ENCODE data around the gene ACTRT2. TPM values are rescaled to one million over a fixed set of nuclear protein-coding genes. Genes with fewer than 3 reads are reported as not detected.

The ACTRT2 gene
- total and polyA plus RNA-seq, 10 of the 15 experiments (the other 5 are each of a cell fraction or from before 2014, with no cell fraction given) = not detected

- WGBS (ENCODE audit: insufficient coverage, insufficient replicate concordance, low lambda C conversion rate, missing lambda C conversion rate) = 52% methylated on average over 20 of the region's 20 CpGs
- no peak for FAIRE-seq
- TF ChIP-seq SRF (IDR thresholded peaks at IDR 0.05; ENCODE audit: low read depth in 2 of 2, low read length in 2 of 2) = no peak
- no peak for TF ChIP-seq ZNF207 (IDR thresholded peaks at IDR 0.05; ENCODE audit: borderline replicate concordance)
- TF ChIP-seq REST (IDR thresholded peaks at IDR 0.05; ENCODE audit: low read depth, low read length) = no peak
- no peak for TF ChIP-seq SMC3 (IDR thresholded peaks at IDR 0.05; ENCODE audit: borderline replicate concordance, low read length)
- TF ChIP-seq FOXM1 (IDR thresholded peaks at IDR 0.05; ENCODE audit: low read depth, low read length) = no peak
- no peak for TF ChIP-seq HDAC2 (IDR thresholded peaks at IDR 0.05)
- TF ChIP-seq ZBTB4 (CRISPR knock-in tag; IDR thresholded peaks at IDR 0.05) = no peak
- no peak for TF ChIP-seq IRF5 (IDR thresholded peaks at IDR 0.05; ENCODE audit: borderline replicate concordance)
- TF ChIP-seq MTA3 (IDR thresholded peaks at IDR 0.05; ENCODE audit: borderline replicate concordance, low read length) = no peak
- no peak for TF ChIP-seq ZNF24 (IDR thresholded peaks at IDR 0.05)
- no peak for TF ChIP-seq ZNF622 (IDR thresholded peaks at IDR 0.05)
- intact Hi-C loops (cut with micrococcal nuclease; ENCODE audit: unreplicated experiment) = no loop called here
- H2AFZ ChIP-seq (ENCODE audit: control insufficient read depth, low read depth, low read length) = no peak overlapping the region
- H3K4me2 ChIP-seq (ENCODE audit: control insufficient read depth, insufficient read depth) = no peak overlapping the region
- POLR2A ChIA-PET = no interaction called here
- H3K4me1 ChIP-seq (ENCODE audit: control insufficient read depth, insufficient read depth, low read length) = no peaks in the 10 kb centered on the region
- no peaks in the 10 kb centered on the region for H3K9me3 ChIP-seq (replicated peaks; ENCODE audit: control insufficient read depth, insufficient read depth, low read length)
- H4K20me1 ChIP-seq (ENCODE audit: control insufficient read depth, insufficient read depth) = no peaks in the 10 kb centered on the region
- H3K79me2 ChIP-seq (ENCODE audit: control insufficient read depth, insufficient read depth, low read length) = no peaks in the 10 kb centered on the region
- SMC1A ChIA-PET (ENCODE audit: uncharacterized antibody, unreplicated experiment) = no interaction called here
- no peak for DNase-seq (ENCODE audit: low read depth, low spot score)
- H3K9ac ChIP-seq (ENCODE audit: control insufficient read depth, insufficient read depth, low read length) = no peak overlapping the region
- BruUV-seq (replicated peaks) = no TSS peak
- H3K36me3 ChIP-seq (ENCODE audit: control insufficient read depth in 2 of 2, insufficient read depth in 2 of 2, low read length in 1 of 2) = no peaks in the 10 kb centered on the region
- H3K4me3 ChIP-seq = no peak overlapping the region
- H3K27me3 ChIP-seq (replicated peaks in 1 of 2; ENCODE audit: control insufficient read depth in 2 of 2, insufficient read depth in 2 of 2, low read length in 1 of 2) = no peaks in the 10 kb centered on the region
- ATAC-seq = no peak
- in situ Hi-C loops (cut with MboI) = no loop called here
- no peak overlapping the region for H3K27ac ChIP-seq (ENCODE audit: control insufficient read depth, insufficient read depth)
- CTCF ChIA-PET = no interaction called here
- RAD21 ChIA-PET (ENCODE audit: unreplicated experiment) = no interaction called here
These were observed 6.5 kb downstream of the ACTRT2 start for GRCh38 chr1:3027611-3028371.

Measured in GM12878 (cell line).